CD4-positive, alpha-beta T cell treated with Interleukin-1 beta for 1 hour (primary cell): Measurements from ENCODE around the gene LYZL4.

Source experiments
- DNase-seq, 2 donors: peaks; one replicate each; pipeline ENCODE4 v3.0.0-alpha.2; 2020 to 2022

The LYZL4 gene

GRCh38 chr3:42369832-42370231 lies 40.6 kb downstream of the LYZL4 start:
- DNase-seq: no peak

- DNase-seq: peak in 1 of 2 donors; percentile 16
These were observed 41.1 kb downstream of the LYZL4 start for GRCh38 chr3:42369304-42369703.

GRCh38 chr3:42368861-42369260 lies 41.5 kb downstream of the LYZL4 start:
- no peak for DNase-seq

GRCh38 chr3:42367903-42368302 lies 42.5 kb downstream of the LYZL4 start:
- no peak for DNase-seq

GRCh38 chr3:42366550-42366949 lies 43.9 kb downstream of the LYZL4 start:
- DNase-seq: no peak

GRCh38 chr3:42357335-42357734 lies 53.1 kb downstream of the LYZL4 start:
- DNase-seq: no peak

- DNase-seq: no peak
These were observed 54.8 kb downstream of the LYZL4 start for GRCh38 chr3:42355612-42356011.

GRCh38 chr3:42353631-42354030 lies 56.8 kb downstream of the LYZL4 start:
- DNase-seq: no peak

- DNase-seq: no peak
These were observed 59.2 kb downstream of the LYZL4 start for GRCh38 chr3:42351207-42351606.

GRCh38 chr3:42349765-42350594 lies 60.4 kb downstream of the LYZL4 start:
- no peak for DNase-seq

GRCh38 chr3:42347928-42348327 lies 62.5 kb downstream of the LYZL4 start:
- no peak for DNase-seq
